ENCODE results near the gene HDAC4. TPM values are rescaled to one million over a fixed set of nuclear protein-coding genes. Genes with fewer than 3 reads are reported as not detected.

HDAC4 gene
- total RNA-seq, 4 donors from 2014 or later: 24.8 to 82.9 (median 41.3) TPM

DNA sequence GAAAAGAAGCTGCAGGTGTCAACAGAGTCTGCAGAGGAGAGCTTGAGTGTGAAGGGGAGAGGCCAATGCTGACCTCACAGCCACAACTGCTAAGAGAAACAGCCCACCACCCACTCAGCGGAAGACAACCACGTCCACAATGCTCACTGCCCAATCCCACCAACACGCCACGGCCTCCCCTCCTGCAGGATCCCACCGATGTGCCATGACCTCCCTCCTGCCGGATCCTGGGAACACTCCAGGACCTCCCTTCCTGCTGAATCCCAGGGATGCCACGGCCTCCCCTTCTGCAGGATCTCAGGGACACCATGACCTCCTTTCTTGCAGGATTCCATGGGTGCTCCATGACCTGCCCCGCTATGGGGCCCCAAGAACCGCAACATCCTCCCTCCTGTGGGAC is 285.2 kb downstream of the HDAC4 start:
- TF ChIP-seq CTCF (IDR thresholded peaks at IDR 0.05; ENCODE audit: low read depth): no peak

GRCh38 chr2:239114616-239115265 is 286.1 kb downstream of the HDAC4 start:
- no peak for TF ChIP-seq CTCF (IDR thresholded peaks at IDR 0.05; ENCODE audit: low read depth)

DNA sequence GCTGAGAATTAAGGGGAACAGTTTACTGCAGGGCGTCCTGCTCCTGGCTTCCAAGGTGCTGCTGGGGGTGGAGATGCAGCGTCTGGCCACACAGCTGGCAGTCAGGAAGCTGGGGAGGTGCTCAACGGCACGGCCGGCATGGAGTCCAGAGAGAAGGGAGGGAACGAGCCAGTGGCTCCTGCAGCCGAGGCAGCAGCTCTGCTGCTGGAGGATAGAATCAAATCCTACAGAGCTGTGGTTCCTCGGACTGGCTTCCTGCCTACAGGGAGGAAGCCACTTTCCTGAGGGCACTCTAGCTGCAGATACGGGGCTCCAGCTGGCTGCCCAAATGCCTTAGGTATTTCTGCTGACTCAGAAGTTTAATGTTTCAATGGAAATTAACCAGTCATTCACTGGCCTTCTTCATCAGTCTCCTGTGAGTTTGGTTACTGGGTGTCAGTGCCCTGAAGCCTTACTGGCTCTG is 286.7 kb downstream of the HDAC4 start:
- no peak for TF ChIP-seq CTCF (IDR thresholded peaks at IDR 0.05; ENCODE audit: low read depth)

- no peak for TF ChIP-seq CTCF (IDR thresholded peaks at IDR 0.05; ENCODE audit: low read depth)
Measured at GRCh38 chr2:239113615-239114014, 287.2 kb downstream of the HDAC4 start.

DNA sequence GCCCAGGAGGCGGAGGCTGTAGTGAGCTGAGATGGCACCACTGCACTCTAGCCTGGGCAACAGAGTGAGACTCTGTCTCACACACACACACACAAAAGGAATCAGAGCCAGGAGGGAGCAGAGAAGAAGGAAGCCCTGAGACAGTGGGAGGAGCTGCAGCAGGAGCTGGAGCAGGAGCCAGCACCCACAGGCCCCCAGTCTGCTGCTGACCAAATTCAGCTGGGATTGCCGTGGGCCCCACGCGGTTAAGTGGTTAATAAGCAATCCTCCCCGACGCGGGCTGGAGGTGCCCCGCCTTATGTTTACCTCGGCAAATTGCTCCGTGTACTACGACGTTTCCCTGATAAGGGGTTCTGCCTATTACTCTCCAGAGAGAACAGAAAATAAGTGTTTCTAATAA is 287.6 kb downstream of the HDAC4 start:
- no peak for TF ChIP-seq CTCF (IDR thresholded peaks at IDR 0.05; ENCODE audit: low read depth)

DNA sequence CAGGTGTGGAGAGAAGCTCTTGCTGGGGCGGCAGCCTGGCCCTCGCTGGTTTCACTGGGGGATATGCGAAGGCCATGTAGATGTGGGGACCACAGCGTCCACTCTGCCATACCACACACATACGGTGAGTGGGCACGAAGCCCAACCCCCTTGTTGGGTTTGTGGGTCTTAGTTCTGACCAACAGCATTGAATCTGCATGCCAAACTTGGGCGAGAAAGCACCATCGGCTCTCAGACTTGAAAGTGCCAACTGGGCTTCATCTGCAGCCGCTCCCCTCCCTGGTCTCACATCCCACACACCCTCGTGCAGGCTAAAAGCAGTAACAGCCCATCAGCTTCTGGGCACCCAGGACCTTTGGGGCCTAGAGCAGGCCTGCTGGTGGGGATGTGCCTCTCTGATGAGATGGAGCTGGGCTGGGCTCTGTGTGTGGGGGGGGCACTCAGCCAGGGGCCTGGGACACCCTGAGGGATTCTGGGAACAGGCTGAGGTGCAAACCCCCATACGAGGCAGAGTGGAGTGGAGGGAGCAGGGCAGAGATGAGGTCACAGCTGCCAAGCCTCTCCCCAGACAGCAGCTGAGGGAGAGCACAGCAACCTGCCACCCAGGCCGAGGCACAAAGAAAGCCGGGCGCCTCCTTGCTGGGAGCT is 288.6 kb downstream of the HDAC4 start:
- no peak for TF ChIP-seq CTCF (IDR thresholded peaks at IDR 0.05; ENCODE audit: low read depth)

DNA sequence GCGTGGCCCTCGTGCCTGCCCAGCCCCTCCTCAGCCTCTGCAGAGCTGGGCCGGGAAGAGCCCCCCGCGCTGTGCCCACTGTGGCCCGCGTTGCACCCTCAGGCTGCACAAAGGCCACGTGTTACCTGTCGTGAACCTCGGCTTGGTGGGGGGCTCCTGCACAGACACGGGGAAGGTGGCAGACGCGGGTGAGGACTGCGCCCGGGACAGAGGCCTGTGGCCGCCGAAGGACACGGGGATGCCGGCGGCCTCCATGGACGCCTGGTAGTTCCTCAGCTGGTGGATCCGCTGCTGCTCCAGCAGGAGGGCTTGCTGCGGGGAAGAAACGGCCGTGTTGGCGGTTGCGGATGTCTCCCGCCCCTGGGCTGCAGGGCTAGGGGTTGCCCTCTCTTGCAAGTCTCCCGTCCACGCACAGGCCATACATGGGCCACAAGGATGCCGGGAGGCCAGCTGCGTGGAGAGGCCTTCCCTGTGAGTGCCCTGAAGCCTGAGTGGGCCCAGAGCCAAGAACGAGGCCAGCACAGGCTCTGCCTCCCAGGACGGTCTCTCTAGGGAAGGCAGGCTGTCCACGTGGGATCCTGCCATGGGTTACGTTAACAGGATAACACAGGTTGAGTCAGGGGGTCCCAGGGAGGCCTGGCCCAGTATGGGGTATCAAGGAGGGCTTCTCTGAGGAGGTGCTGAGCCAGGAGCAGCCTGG is 289.3 kb downstream of the HDAC4 start:
- no peak for TF ChIP-seq CTCF (IDR thresholded peaks at IDR 0.05; ENCODE audit: low read depth)

Measured in subcutaneous adipose tissue (tissue), 4 donors.